AG08396 (cell line): ENCODE results near the gene ABCA12.
A peak's percentile ranks its signal among the peaks of the same experiment; 100 is the strongest.

Experiments used
- DNase-seq: peaks from one replicate; pipeline ENCODE4 v3.0.0; 2012; ENCODE audit warnings: low spot score, mixed read lengths

ABCA12 gene

DNA sequence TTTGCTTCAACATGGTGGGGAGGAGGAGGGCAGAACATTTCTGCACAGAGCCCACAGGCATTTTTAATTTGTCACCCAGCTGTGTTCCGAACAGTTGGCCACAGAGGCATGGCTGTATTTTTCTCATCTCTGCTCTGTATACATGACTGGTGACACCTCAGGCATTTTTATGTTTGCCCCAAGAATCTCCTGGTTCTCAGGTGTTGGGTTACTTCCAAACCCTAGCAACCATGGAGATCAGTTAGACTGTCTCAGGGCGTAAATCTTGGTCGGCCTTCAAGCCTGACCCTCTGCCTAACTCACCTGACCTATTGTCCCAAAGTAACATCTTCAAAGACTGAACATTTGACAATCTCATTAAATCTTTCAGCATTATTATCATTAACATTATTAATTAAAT lies 100.0 kb downstream of the ABCA12 start:
- no peak for DNase-seq

- no peak for DNase-seq
Observed at GRCh38 chr2:215036314-215036713, 102.1 kb downstream of the ABCA12 start.

- no peak for DNase-seq
Observed at GRCh38 chr2:215034154-215034553, 104.3 kb downstream of the ABCA12 start.

- DNase-seq = no peak
Observed at GRCh38 chr2:215032153-215032552, 106.3 kb downstream of the ABCA12 start.

DNA sequence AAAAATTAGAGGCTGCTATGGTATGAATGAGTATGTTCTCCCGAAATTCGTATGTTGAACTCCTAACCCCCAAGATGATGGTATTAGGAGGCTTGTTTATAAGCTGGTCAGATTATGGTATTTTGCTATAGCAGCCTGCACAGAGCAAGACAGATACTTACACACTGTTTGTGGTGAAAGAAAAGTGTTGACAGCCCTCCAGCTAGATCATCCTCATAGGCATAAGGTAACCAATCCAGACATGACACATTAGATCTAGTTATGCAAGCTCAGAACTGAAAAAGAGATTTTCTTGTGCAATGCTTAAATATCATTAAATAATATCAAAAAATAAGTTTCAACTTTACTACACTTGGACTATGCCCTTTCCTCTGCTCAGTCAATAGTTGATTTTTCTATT lies 107.1 kb downstream of the ABCA12 start:
- DNase-seq = no peak

GRCh38 chr2:215029936-215030335 lies 108.5 kb downstream of the ABCA12 start:
- DNase-seq = no peak

- DNase-seq = peak; percentile 24
Observed at GRCh38 chr2:215028231-215028630, 110.2 kb downstream of the ABCA12 start.

GRCh38 chr2:215027779-215028178 lies 110.6 kb downstream of the ABCA12 start:
- no peak for DNase-seq

DNA sequence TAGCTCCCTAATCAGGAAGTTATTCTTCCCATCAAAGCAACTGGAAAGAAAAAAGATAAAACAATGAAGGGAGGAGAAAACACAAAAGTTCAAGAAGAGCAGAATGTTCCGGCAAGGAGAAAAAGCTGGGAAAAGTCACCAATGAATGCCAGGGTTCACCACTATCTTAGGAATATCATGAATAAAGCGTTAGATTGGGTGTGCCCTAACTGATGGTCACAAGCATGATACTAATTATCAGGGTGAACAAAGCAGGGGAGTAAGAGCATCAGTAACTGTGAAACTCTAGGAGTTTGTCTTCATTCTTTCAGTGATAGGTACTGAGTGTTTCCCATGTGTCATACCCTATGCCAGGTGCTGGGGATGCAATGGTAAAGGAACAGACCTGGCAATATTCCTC lies 115.5 kb downstream of the ABCA12 start:
- DNase-seq = no peak

DNA sequence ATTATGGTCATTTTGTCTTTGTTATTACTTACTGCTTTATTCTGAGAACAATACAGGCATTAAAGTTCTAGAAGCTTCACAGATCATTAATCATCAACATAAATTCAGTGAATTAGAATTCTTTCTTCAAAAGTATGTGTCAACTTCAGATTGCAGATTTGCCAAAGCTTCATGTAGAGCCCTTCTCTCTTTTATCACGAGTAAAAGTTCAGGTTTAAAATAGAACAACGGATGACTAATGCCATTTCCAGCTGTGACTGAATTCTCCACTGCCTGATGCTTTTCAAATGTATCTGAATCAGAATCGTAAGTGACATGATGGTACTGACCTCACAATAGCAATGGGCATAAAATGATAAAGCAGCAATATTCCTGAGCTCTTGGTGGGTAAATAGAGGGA lies 116.0 kb downstream of the ABCA12 start:
- DNase-seq = peak; percentile 20

DNA sequence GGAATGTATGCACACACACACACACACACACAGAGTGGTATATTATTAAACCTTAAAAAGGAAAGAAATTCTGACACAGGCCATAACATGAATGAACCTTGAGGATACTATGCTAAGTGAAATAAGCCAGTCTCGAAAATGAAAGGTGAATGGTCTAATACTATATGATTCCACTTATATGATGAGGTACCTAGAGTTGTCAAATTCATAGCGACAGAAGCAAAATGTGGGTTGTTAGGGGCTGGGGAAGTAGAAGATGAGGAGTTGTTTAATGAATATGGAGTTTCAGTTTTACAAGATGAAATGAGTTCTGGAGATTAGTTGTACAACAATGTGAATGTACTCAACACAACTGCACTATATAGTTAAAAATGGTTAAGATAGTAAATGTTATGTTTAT lies 118.1 kb downstream of the ABCA12 start:
- DNase-seq = no peak

- no peak for DNase-seq
Observed at GRCh38 chr2:215019521-215020145, 118.8 kb downstream of the ABCA12 start.

- DNase-seq = no peak
Observed at GRCh38 chr2:215019085-215019484, 119.3 kb downstream of the ABCA12 start.

DNA sequence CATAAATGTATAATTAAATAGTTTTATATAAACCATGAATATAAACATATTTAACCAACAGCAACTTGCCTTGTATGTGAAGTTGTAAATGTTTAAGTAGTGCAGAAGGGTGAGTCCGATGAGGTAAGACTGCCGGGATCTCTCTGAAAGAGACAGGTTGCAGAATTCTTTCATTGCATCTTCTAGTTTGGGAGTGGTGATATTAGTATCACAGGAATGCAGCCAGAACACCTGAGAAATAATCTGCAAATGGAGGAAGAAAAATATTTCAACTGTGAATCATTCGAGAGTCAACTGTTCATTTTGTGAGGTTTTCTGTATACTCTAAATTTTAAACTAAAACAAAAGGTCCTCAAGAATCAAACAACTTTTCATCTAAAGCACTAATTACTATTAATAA lies 123.0 kb downstream of the ABCA12 start:
- no peak for DNase-seq

- DNase-seq = no peak
Observed at GRCh38 chr2:215010390-215010789, 128.0 kb downstream of the ABCA12 start.

DNA sequence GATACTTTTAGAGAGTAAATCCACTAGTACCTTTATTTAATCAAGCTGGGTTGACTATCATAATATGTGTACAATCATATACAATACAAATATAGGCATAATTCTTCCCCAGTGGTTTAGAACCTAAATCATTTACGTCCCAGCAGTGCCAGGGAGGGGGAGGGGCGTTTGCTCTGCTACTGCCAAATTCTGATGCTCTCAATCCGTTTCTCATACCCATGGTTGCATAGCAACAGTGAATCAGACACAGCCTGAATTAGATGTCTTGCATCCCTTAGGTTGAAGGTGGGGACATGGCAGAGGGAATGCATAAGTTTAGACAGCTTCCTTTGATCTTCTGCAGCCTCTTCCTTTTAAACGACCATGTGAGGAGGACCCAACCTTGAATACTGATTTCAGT lies 135.4 kb downstream of the ABCA12 start:
- peak; percentile 13 for DNase-seq

- DNase-seq = peak; percentile 32
Observed at GRCh38 chr2:215002500-215002899, 135.9 kb downstream of the ABCA12 start.

- DNase-seq = no peak
Observed at GRCh38 chr2:215000721-215001120, 137.7 kb downstream of the ABCA12 start.

DNA sequence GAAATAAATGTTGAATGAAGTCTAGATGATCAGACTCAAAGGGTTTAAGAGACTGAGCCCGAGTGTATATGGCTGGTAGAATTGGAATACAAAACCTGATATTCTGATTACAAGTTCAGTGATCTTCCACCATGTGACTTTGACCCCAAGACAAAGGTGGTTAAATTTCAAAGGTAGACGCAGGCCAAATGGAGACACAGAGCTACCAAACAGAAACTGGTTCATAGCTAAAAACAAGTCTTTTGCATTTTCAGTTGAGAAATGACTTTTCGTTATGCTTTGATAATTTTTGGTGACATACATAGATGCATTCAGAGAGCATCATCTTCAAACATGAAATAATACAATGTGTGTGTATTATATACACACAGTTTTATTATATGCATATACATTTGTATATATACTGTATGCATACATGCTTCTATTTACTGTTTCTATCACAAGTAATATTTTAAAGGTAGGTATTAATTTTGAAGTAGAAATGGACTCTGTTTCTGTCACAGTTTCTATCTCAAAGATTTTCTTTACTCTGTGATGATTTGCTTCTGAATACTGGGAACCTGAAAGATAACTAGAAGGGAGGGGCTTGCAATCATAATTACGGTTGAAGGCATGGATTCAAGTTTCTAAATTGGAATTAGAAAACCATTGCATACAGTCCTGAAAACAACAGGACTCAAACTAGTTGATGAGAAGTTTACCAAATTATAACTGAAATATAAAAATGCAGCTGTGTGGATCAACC lies 142.3 kb downstream of the ABCA12 start:
- DNase-seq = no peak

- DNase-seq = no peak
Observed at GRCh38 chr2:214995409-214995808, 143.0 kb downstream of the ABCA12 start.

- DNase-seq = no peak
Observed at GRCh38 chr2:214992911-214993310, 145.5 kb downstream of the ABCA12 start.

DNA sequence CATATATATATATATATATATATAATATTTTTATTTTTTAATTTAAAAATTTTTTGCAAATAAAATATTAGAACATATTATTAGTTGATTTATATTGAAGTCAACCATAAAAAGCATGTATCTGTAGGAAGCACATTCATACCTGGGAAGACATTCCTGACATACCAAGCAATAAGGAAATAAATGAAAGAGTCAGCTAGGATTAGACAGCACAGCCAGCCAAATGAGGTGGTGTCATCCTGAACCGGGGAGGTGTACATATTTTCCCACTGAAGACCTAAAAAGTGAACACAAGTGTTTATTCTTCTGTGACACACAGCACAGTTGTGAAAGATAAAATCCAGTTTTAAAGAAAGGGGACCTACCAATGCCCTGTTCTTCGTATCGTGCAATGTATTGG lies 149.2 kb downstream of the ABCA12 start:
- no peak for DNase-seq

GRCh38 chr2:214987261-214987660 lies 151.2 kb downstream of the ABCA12 start:
- DNase-seq = no peak

- no peak for DNase-seq
Observed at GRCh38 chr2:214985619-214986018, 152.8 kb downstream of the ABCA12 start.
